DMS79 treated with DMSO at 0.1 percent for 48 hours (cell line): ENCODE measurements around the gene PCBP3.

Experiments used
- DNase-seq: peaks from one replicate; lab custom pipeline; 2025; lab: John Stamatoyannopoulos, UW

Gene PCBP3

GRCh38 chr21:45931397-45931969 lies 288.0 kb downstream of the PCBP3 start:
- DNase-seq: no peak

DNA sequence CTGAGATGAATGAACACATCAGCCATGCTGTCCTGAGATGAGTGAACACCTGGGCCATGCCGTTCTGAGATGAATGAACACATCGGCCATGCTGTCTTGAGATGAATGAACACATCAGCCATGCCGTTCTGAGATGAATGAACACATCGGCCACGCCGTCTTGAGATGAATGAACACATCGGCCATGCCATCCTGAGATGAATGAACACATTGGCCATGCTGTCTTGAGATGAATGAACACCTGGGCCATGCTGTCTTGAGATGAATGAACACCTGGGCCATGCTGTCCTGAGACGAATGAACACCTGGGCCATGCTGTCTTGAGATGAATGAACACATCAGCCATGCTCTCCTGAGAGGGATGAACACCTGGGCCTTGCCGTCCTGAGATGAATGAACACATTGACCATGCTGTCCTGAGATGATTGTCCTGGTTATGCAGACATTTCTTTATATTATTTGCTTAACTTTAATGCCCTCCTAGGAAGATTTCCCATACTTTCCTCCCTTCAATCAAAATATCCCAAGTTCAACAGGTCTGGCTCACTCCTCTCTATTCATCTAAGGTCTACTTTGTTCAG lies 289.5 kb downstream of the PCBP3 start:
- DNase-seq: no peak

DNA sequence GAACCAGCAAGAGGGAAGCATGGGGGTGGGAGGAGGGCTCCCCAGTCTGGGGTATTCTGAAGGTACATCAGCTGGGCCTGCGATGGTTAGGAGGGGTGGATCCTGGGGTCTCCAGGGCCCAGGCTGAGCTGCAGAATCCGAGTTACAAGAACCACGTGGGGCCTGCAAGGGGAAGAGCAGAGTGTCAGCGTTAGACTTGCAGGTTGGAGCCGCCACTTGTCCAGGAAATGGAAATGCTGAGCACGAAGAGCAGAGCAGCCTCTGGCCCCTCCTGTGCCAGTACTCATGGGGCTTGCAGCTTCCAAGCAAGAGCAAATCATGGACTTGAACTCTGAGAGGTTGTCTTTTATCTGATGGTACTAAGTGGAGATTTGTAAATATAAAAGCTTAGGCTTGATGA lies 290.6 kb downstream of the PCBP3 start:
- no peak for DNase-seq

- DNase-seq: no peak
These were observed 291.0 kb downstream of the PCBP3 start for GRCh38 chr21:45934554-45934953.

- no peak for DNase-seq
These were observed 292.1 kb downstream of the PCBP3 start for GRCh38 chr21:45935628-45936027.

GRCh38 chr21:45937721-45938452 lies 294.4 kb downstream of the PCBP3 start:
- DNase-seq: no peak

- no peak for DNase-seq
These were observed 294.9 kb downstream of the PCBP3 start for GRCh38 chr21:45938453-45938755.

- no peak for DNase-seq
These were observed 295.4 kb downstream of the PCBP3 start for GRCh38 chr21:45938811-45939520.

DNA sequence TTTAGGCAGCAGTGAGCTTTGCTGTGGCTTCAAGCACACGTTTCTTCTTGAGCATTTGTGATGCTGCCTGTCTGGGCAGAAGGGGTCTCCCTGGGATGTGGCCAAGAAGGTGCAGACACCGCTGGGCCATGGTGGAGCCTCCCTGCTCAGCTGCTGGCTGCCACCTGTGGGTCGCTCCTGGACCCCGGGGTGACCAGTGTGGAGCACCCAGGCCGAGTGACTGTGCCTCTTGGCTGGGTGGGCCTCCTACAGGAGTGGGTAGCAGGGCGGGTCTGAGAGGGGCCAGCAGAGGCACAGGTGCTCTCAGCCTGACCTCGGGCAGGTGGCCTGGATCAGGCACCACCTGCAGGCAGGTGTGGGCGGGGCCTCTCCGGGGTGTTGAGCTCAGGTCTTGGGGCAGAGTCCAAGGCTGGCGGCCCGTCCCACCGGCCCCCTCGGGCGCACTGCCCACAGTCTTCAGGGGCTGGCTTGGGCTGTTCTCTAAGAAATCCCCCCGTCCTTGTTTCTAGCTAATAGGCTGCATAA lies 296.1 kb downstream of the PCBP3 start:
- DNase-seq: no peak

DNA sequence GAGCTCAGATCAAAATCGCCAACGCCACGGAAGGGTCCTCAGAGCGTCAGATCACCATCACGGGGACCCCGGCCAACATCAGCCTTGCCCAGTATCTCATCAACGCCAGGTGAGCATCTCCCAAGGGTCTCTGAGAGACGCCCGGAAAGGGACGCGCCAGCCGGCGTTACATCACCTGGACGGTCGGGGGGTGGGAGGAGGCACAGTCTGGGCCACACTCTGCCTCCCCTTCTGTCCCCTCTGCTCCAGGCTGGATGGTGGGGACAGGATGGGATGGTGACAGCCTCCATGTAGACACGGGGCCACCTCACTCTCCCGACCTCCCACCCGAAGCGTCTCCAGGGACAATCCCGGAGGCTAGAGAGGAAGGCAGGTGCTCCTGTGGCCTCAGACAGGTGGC lies 296.6 kb downstream of the PCBP3 start:
- no peak for DNase-seq

GRCh38 chr21:45940621-45941337 lies 297.3 kb downstream of the PCBP3 start:
- DNase-seq: no peak

GRCh38 chr21:45941338-45941710 lies 297.8 kb downstream of the PCBP3 start:
- no peak for DNase-seq

DNA sequence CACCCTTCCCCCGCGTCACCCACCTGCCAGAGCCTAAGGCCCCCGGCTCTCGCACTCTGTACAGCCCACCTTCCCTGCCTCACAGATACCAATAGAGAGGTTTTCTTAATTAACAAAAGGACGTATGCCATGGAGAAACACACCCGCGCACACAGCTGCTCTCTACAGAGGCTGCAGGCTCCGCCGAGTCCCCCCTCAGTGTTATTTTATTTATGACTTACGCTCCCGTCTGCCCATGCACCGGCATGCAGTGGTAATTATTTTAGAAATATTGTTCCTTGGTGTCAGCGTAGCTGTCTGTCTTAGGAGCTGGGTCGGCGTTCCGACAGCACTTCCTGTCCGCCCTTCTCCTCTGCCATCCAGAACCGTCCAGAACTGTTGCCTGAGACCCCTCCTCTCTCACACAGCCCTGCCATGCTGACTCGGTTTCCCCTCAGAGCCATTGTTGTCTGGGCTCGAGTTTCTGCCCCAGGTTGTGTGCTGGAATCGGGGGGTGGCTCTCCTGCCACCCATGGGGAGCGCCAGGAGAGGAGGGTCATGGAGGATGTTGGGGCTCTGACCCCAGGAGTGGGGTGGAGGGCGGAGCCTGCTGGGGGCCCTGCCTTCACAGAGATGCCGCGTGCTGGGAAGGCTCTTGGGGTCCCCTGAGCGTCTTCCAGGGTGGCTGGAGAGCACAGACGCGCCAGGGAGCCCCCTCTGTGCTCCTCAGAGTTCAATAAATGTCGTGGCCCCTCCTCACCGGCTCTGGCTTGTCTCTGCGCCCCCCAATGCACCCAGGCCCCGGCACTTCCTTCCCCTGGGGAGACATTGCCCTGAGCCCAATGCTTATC lies 298.4 kb downstream of the PCBP3 start:
- DNase-seq: no peak

GRCh38 chr21:45942755-45943629 lies 299.5 kb downstream of the PCBP3 start:
- DNase-seq: no peak

DNA sequence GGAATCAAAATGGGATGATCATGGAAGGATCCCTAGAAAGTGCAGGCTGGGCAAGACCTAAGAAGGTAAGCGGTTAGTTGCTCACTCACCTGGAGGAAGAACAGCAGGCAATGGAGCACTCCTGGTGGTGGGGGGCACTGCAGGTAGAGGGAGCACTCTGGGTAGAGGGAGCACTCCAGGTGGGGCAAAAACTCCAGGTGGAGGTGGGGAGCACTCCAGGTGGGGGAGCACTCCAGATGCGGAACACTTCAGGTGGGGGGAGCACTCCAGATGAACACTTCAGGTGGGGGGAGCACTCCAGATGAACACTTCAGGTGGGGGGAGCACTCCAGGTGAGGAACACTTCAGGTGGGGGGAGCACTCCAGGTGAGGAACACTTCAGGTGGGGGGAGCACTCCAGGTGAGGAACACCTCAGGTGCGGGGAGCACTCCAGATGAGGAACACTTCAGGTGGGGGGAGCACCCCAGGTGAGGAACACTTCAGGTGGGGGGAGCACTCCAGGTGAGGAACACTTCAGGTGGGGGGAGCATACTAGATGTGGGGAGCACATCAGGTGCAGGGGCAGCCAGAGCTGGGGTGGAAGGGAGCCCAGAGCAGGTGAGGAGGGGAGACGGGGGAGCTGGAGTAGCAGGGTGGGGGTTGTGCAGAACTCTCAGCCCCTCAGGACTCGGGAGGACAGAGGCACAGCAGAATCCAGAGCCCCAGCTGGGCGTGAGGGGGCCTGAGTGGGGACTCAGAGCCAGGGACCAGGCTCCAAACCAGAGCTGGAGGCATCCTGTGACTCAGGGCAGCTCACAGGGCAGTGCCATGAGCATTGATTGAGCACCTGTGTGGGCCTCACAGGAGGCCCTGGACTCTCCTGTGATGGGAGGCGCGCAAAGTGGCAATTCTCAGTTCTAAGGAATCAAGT lies 300.4 kb downstream of the PCBP3 start:
- no peak for DNase-seq

GRCh38 chr21:45944601-45945000 lies 301.1 kb downstream of the PCBP3 start:
- no peak for DNase-seq

DNA sequence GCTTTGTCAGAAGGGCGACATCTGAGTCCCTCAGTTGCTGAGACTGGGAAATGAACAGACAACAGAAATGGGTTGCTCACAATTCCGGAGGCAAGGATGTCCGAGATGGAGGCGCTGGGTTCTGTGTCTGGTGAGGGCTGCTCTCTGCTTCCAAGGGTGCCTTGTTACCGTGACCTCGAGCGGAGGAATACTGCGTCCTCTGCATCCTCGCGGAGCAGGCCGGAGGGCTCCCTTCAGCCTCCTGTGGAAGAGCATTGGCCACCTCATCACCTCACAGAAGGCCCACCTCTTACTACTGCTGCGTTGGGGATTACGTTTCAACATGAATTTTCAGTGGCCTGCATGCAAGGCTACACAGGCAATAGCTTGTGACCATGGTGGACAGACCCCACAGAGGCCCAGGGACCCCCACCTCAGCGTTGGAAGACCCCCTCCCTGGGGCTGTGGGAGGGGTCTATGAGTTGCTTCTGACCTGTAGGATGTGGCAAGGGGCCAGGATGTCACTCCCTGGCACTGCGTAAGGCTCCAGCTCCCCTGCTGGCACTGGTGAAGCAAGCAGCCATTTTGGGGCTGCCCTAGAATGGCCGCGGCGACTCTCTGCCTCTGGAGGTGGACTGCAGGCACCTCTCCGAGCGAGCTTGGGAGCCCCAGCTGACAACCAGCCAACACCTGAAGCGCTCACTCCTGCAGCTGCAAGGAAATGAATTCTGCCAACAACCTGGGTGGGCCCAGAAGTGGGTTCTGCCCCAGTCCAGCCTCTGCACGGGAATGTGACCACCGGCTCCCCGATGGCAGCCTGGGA lies 301.7 kb downstream of the PCBP3 start:
- DNase-seq: no peak

DNA sequence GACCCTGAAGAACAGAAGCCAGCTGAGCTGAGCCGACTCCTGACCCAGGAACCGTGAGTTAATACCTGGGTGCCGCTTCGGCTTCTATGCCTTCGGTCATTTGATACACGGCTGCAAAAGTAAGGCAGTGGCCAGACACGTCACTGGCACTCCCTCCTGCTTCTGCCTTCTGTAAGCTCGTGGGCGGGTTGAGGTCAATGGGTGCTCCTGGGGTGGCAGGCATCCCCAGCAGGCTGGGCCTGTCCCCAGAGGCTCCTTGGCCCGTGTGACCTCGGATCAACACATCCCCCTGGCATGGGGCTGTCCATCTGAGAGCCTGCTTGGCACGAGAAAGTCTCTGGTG lies 302.3 kb downstream of the PCBP3 start:
- no peak for DNase-seq

DNA sequence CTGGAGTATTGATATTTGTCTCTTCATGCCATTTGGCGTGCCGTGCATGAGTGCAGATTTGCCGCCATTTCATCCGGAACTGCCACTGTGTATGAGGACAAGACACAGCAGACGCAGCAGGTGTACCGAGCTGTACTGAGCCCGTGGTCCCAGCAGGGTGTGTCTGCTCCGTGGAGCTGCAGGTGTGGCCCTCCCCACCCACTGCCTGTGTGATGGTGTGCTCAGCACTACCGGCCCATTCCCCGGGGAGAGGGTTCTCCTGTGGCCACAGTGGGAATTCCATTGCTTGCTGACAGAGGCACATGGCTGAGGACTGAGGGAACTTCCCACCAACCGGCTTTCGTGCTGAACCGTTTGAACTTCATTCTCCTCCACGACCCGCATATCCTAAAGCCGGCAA lies 303.8 kb downstream of the PCBP3 start:
- DNase-seq: no peak
